IMR-90 (cell line): ENCODE measurements around the gene MYO1G. TPM values are rescaled to one million over a fixed set of nuclear protein-coding genes. Genes with fewer than 3 reads are reported as not detected.
A peak's percentile ranks its signal among the peaks of the same experiment; 100 is the strongest.
"Not testable (repeated sequence)": the region's sequence is repeated elsewhere in the genome, so short reads cannot be mapped to it uniquely, and the experiment has no call there.

Source experiments
- ATAC-seq: fragments of 200-7000 bp; cut with Tn5 transposase; 2 replicates; pipeline ENCODE4 v1.9.1; 2020; ENCODE audit warnings: low read depth, mild to moderate bottlenecking, moderate library complexity
- BruUV-seq: library from RNA; stranded (reverse); fragments of 400-500 nt; replicated peaks from 2 replicates; lab custom pipeline; 2021; lab: Mats Ljungman, UMichigan
- CTCF ChIA-PET: fragments of 300-600 bp; formaldehyde crosslinking; extraction: SDS; loops from one replicate; lab custom pipeline; 2021; ENCODE audit warnings: antibody characterized with exemption; lab: Yijun Ruan, JAX
- POLR2A ChIA-PET: fragments of 300-600 bp; sonication (Branson Sonifier 250); formaldehyde crosslinking; loops from one replicate; lab custom pipeline; 2022; ENCODE audit warnings: antibody characterized with exemption; ENCODE audit not compliant: unreplicated experiment; lab: Charles Lee
- DNase-seq: peaks from one replicate; pipeline ENCODE4 v3.0.0; 2013
- H2AFZ ChIP-seq: replicated peaks from 2 replicates; pipeline ENCODE3; 2013; ENCODE audit warnings: low read length, mild to moderate bottlenecking; ENCODE audit not compliant: poor library complexity
- H2AK5ac ChIP-seq: 2 replicates; pipeline ENCODE4 v1.6.1; 2013; ENCODE audit warnings: low read depth, low read length, inconsistent platforms
- H2AK9ac ChIP-seq: replicated peaks from 2 replicates; pipeline ENCODE3; 2013; ENCODE audit warnings: mild to moderate bottlenecking, low read depth, low read length, moderate library complexity; ENCODE audit not compliant: poor library complexity
- H2BK120ac ChIP-seq: 2 replicates; pipeline ENCODE4 v1.6.1; 2013; ENCODE audit warnings: low read depth, low read length, inconsistent platforms
- H2BK15ac ChIP-seq: 3 replicates; pipeline ENCODE4 v1.6.1; 2013; ENCODE audit warnings: low read depth, low read length, inconsistent platforms
- H2BK20ac ChIP-seq: 2 replicates; pipeline ENCODE4 v1.6.1; 2013; ENCODE audit warnings: low read depth, mild to moderate bottlenecking, inconsistent platforms, low read length, moderate library complexity
- H2BK5ac ChIP-seq: 2 replicates; pipeline ENCODE4 v1.6.1; 2013; ENCODE audit warnings: mild to moderate bottlenecking, low read depth, low read length, inconsistent platforms; ENCODE audit not compliant: poor library complexity, severe bottlenecking
- H3K14ac ChIP-seq: replicated peaks from 2 replicates; pipeline ENCODE4 v1.6.1; 2013; ENCODE audit warnings: low read depth, low read length, inconsistent platforms
- H3K18ac ChIP-seq: 2 replicates; pipeline ENCODE4 v1.6.1; 2013; ENCODE audit warnings: low read depth, low read length, control low read depth
- H3K23ac ChIP-seq: 2 replicates; pipeline ENCODE4 v1.6.1; 2013; ENCODE audit warnings: low read depth, low read length, inconsistent platforms
- H3K27ac ChIP-seq: 2 replicates; pipeline ENCODE4 v1.5.1; 2013; ENCODE audit warnings: mild to moderate bottlenecking, control low read depth, low read length; ENCODE audit not compliant: insufficient read depth
- H3K27me3 ChIP-seq: 2 replicates; pipeline ENCODE4 v1.6.1; 2013; ENCODE audit warnings: low read length; ENCODE audit not compliant: control insufficient read depth, insufficient read depth
- H3K36me3 ChIP-seq: 2 replicates; pipeline ENCODE4 v1.6.1; 2013; ENCODE audit warnings: low read length, mixed read lengths; ENCODE audit not compliant: control insufficient read depth, insufficient read depth
- H3K4ac ChIP-seq: 2 replicates; pipeline ENCODE4 v1.6.1; 2013; ENCODE audit warnings: low read depth, low read length, inconsistent platforms
- H3K4me1 ChIP-seq: 2 replicates; pipeline ENCODE4 v1.6.1; 2013; ENCODE audit warnings: low read length, mixed read lengths; ENCODE audit not compliant: control insufficient read depth, insufficient read depth
- H3K4me2 ChIP-seq: 2 replicates; pipeline ENCODE4 v1.6.1; 2013; ENCODE audit warnings: low read depth, mild to moderate bottlenecking, control low read depth, low read length, moderate library complexity
- H3K4me3 ChIP-seq: 2 replicates; pipeline ENCODE4 v1.5.1; 2013; ENCODE audit warnings: low read depth, mild to moderate bottlenecking, control low read depth, low read length, moderate library complexity; ENCODE audit not compliant: insufficient read depth
- H3K56ac ChIP-seq: 2 replicates; pipeline ENCODE4 v1.6.1; 2013; ENCODE audit warnings: low read length, inconsistent platforms; ENCODE audit not compliant: insufficient read depth; ENCODE audit errors: extremely low read depth
- H3K79me1 ChIP-seq, 2 experiments: 2 replicates each; pipeline ENCODE4 v1.6.1; 2013; ENCODE audit warnings: low read length in 2 of 2, inconsistent platforms in 1 of 2, low read depth in 1 of 2
- H3K9ac ChIP-seq: 2 replicates; pipeline ENCODE4 v1.6.1; 2013; ENCODE audit warnings: low read depth, low read length, control low read depth
- H3K9me1 ChIP-seq: 2 replicates; pipeline ENCODE4 v1.6.1; 2013; ENCODE audit warnings: low read length, inconsistent platforms; ENCODE audit not compliant: insufficient read depth
- H3K9me3 ChIP-seq: 2 replicates; pipeline ENCODE4 v1.6.1; 2013; ENCODE audit warnings: low read length; ENCODE audit not compliant: control insufficient read depth, insufficient read depth
- H4K20me1 ChIP-seq: 2 replicates; pipeline ENCODE4 v1.6.1; 2013; ENCODE audit warnings: low read length, inconsistent platforms; ENCODE audit not compliant: insufficient read depth
- H4K5ac ChIP-seq: 2 replicates; pipeline ENCODE4 v1.6.1; 2013; ENCODE audit warnings: mild to moderate bottlenecking, low read depth, low read length, control low read depth
- H4K8ac ChIP-seq, 2 experiments: 2 replicates each; pipeline ENCODE4 v1.6.1; 2013; ENCODE audit warnings: low read depth in 2 of 2, low read length in 2 of 2, control low read depth in 1 of 2, inconsistent platforms in 1 of 2
- H4K91ac ChIP-seq: 2 replicates; pipeline ENCODE4 v1.6.1; 2013; ENCODE audit warnings: low read depth, low read length, inconsistent platforms; ENCODE audit not compliant: insufficient read depth
- CEBPB ChIP-seq: IDR thresholded peaks from 2 replicates; pipeline ENCODE4 v1.6.1; 2012; ENCODE audit warnings: low read depth, low read length, improper control_type of control experiment
- WGBS, 2 experiments: methylation state at CpG; one replicate each; pipeline versions ENCODE4 v1.1.5 to v1.1.7; 2013; ENCODE audit warnings: missing lambda C conversion rate in 2 of 2; ENCODE audit not compliant: insufficient read length in 1 of 2; ENCODE audit errors: extremely low coverage in 2 of 2; 5-methylcytosine and 5-hydroxymethylcytosine counted together
- dilution Hi-C: fragments of 300-500 bp; cut with HindIII; formaldehyde crosslinking; loops from one replicate; pipeline ENCODE4 v1.14.3; 2018; ENCODE audit warnings: low sequenced_read_pairs; ENCODE audit not compliant: unreplicated experiment
- in situ Hi-C: fragments of 300-500 bp; cut with MboI; formaldehyde crosslinking; loops from 3 replicates; pipeline ENCODE4 v1.14.3; 2019; ENCODE audit warnings: low sequenced_read_pairs, inconsistent platforms, mixed read lengths
- intact Hi-C: fragments of 100-400 bp; cut with micrococcal nuclease; formaldehyde crosslinking; loops from 2 replicates; pipeline ENCODE4 v1.10.0; 2022
- polyA plus RNA-seq, 3 experiments: library from polyadenylated mRNA; depleted of rRNA; stranded (reverse); fragments of >200 nt; gene quantifications; 2 replicates each; pipeline ENCODE4 v1.2.3, GENCODE V29; 2012; ENCODE audit warnings: low replicate concordance in 1 of 3
- total RNA-seq: library from RNA; depleted of rRNA; stranded (reverse); fragments of >200 nt; gene quantifications from 2 replicates; pipeline ENCODE4 v1.2.3, GENCODE V29; 2012

Gene MYO1G
- total and polyA plus RNA-seq, 2 of the 4 experiments (the other 2 are of a cell fraction), result under 0.01 to 0.02 TPM

DNA sequence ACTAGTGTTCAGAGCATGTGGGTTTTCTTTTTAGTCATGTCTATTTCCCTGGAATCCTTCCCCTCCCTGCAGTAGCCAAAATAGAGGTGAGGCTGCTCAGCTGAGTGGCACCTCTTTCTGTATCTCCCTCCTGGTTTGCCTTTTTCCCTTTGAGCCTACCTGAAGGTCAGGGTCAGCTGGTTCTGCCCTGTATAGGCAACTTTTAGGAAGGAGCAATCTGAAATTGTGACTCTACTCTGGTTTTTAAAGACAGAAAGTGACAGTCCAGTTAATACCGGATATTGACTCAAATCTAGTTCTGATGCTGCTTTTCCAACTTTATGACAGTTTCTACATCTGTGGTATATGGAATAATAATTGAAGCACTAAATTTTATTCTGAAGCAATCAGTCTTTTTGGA lies 47.2 kb upstream of the MYO1G start:
- no peak overlapping the region for H3K4me2 ChIP-seq
- no peak overlapping the region for H2AK5ac ChIP-seq
- H2AFZ ChIP-seq, result no peak overlapping the region
- H3K23ac ChIP-seq, result peak overlapping the region; percentile 28; the same call in 1 of the 2 replicates
- no peak overlapping the region for H3K9ac ChIP-seq
- TF ChIP-seq CEBPB, result no peak
- peak overlapping the region; percentile 50; the same call in 1 of the 2 replicates for H3K4ac ChIP-seq
- H2BK20ac ChIP-seq, result no peak overlapping the region
- no peaks in the 10 kb centered on the region for H3K27me3 ChIP-seq
- ATAC-seq (no peak), DNase-seq (no peak)
- dilution Hi-C loops (no loop called here), in situ Hi-C loops (no loop called here), intact Hi-C loops (no loop called here)
- no TSS peak for BruUV-seq
- no peak overlapping the region for H3K56ac ChIP-seq
- H3K36me3 ChIP-seq, result peaks cover 7% of the 10 kb centered on the region; the same call in 1 of the 2 replicates
- H2BK120ac ChIP-seq, result no peak overlapping the region
- no peak overlapping the region for H2AK9ac ChIP-seq
- CTCF ChIA-PET, result no interaction called here
- H3K9me1 ChIP-seq, result peaks cover 19% of the 10 kb centered on the region
- H4K8ac ChIP-seq, result no peak overlapping the region
- H3K18ac ChIP-seq, result no peak overlapping the region
- 0 out of 2 replicates have a peak overlapping the region, but pooled peaks have one; percentile 57 for H3K14ac ChIP-seq
- H4K91ac ChIP-seq, result no peak overlapping the region
- no peak overlapping the region; the same call in 2 of the 3 replicates for H2BK15ac ChIP-seq
- POLR2A ChIA-PET, result no interaction called here
- H3K4me3 ChIP-seq, result no peak overlapping the region
- no peaks in the 10 kb centered on the region for H3K9me3 ChIP-seq
- H4K20me1 ChIP-seq, result peaks cover 39% of the 10 kb centered on the region
- no CpG with 5 or more reads among the region's 1 CpG for WGBS, 2 experiments
- peaks cover 10% of the 10 kb centered on the region for H3K4me1 ChIP-seq
- H2BK5ac ChIP-seq, result no peak overlapping the region
- no peak overlapping the region for H4K5ac ChIP-seq
- H3K27ac ChIP-seq, result no peak overlapping the region
- H3K79me1 ChIP-seq, result peaks cover 36 to 75% of the 10 kb centered on the region in 2 experiments

DNA sequence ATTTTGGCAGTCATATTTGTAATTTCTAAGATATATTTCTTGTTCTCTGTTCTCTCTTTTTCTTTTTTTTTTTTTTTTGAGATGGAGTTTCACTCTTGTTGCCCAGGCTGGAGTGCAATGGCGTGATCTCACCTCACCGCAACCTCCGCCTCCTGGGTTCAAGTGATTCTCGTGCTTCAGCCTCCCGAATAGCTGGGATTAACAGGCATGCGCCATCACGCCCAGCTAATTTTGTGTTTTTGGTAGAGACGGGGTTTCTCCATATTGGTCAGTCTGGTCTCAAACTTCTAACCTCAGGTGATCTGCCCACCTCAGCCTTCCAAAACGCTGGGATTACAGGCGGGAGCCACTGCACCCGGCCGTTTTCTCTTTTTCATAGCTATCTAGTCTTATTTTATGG lies 46.7 kb upstream of the MYO1G start:
- H2AK5ac ChIP-seq, ATAC-seq, H3K27me3 ChIP-seq, H3K9me3 ChIP-seq, H2BK5ac ChIP-seq, BruUV-seq, H2BK15ac ChIP-seq, H3K36me3 ChIP-seq, H4K5ac ChIP-seq, intact Hi-C loops, H3K27ac ChIP-seq, H3K23ac ChIP-seq, H3K14ac ChIP-seq, POLR2A ChIA-PET, H3K4me3 ChIP-seq, H2BK20ac ChIP-seq, H3K4ac ChIP-seq, H2AK9ac ChIP-seq, dilution Hi-C loops, H2AFZ ChIP-seq, H4K8ac ChIP-seq, in situ Hi-C loops, H4K91ac ChIP-seq, H3K4me2 ChIP-seq, H3K56ac ChIP-seq, H3K18ac ChIP-seq, H3K9ac ChIP-seq, DNase-seq, CTCF ChIA-PET, H2BK120ac ChIP-seq: not testable (repeated sequence)
- Histone ChIP-seq H3K9me1 (peaks cover 22% of the 10 kb centered on the region), H4K20me1 (peaks cover 42% of the 10 kb centered on the region), H3K79me1 (peaks cover 39 to 78% of the 10 kb centered on the region in 2 experiments), H3K4me1 (peaks cover 10% of the 10 kb centered on the region)
- 90% methylated on average over 2 of the region's 12 CpGs; no CpG with 5 or more reads in 1 of the 2 experiments for WGBS, 2 experiments
